IMR-90 (cell line): Measurements from ENCODE around the gene CDKL4. TPM values are rescaled to one million over a fixed set of nuclear protein-coding genes. Genes with fewer than 3 reads are reported as not detected.

Source experiments
- ATAC-seq: fragments of 200-7000 bp; cut with Tn5 transposase; 2 replicates; pipeline ENCODE4 v1.9.1; 2020; ENCODE audit warnings: low read depth, mild to moderate bottlenecking, moderate library complexity
- BruUV-seq: library from RNA; stranded (reverse); fragments of 400-500 nt; replicated peaks from 2 replicates; lab custom pipeline; 2021; lab: Mats Ljungman, UMichigan
- CTCF ChIA-PET: fragments of 300-600 bp; formaldehyde crosslinking; extraction: SDS; loops from one replicate; lab custom pipeline; 2021; ENCODE audit warnings: antibody characterized with exemption; lab: Yijun Ruan, JAX
- POLR2A ChIA-PET: fragments of 300-600 bp; sonication (Branson Sonifier 250); formaldehyde crosslinking; loops from one replicate; lab custom pipeline; 2022; ENCODE audit warnings: antibody characterized with exemption; ENCODE audit not compliant: unreplicated experiment; lab: Charles Lee
- DNase-seq: peaks from one replicate; pipeline ENCODE4 v3.0.0; 2013
- H2AFZ ChIP-seq: replicated peaks from 2 replicates; pipeline ENCODE3; 2013; ENCODE audit warnings: low read length, mild to moderate bottlenecking; ENCODE audit not compliant: poor library complexity
- H2AK5ac ChIP-seq: 2 replicates; pipeline ENCODE4 v1.6.1; 2013; ENCODE audit warnings: low read depth, low read length, inconsistent platforms
- H2AK9ac ChIP-seq: replicated peaks from 2 replicates; pipeline ENCODE3; 2013; ENCODE audit warnings: mild to moderate bottlenecking, low read depth, low read length, moderate library complexity; ENCODE audit not compliant: poor library complexity
- H2BK120ac ChIP-seq: 2 replicates; pipeline ENCODE4 v1.6.1; 2013; ENCODE audit warnings: low read depth, low read length, inconsistent platforms
- H2BK15ac ChIP-seq: 3 replicates; pipeline ENCODE4 v1.6.1; 2013; ENCODE audit warnings: low read depth, low read length, inconsistent platforms
- H2BK20ac ChIP-seq: 2 replicates; pipeline ENCODE4 v1.6.1; 2013; ENCODE audit warnings: low read depth, mild to moderate bottlenecking, inconsistent platforms, low read length, moderate library complexity
- H2BK5ac ChIP-seq: 2 replicates; pipeline ENCODE4 v1.6.1; 2013; ENCODE audit warnings: mild to moderate bottlenecking, low read depth, low read length, inconsistent platforms; ENCODE audit not compliant: poor library complexity, severe bottlenecking
- H3K14ac ChIP-seq: replicated peaks from 2 replicates; pipeline ENCODE4 v1.6.1; 2013; ENCODE audit warnings: low read depth, low read length, inconsistent platforms
- H3K18ac ChIP-seq: 2 replicates; pipeline ENCODE4 v1.6.1; 2013; ENCODE audit warnings: low read depth, low read length, control low read depth
- H3K23ac ChIP-seq: 2 replicates; pipeline ENCODE4 v1.6.1; 2013; ENCODE audit warnings: low read depth, low read length, inconsistent platforms
- H3K27ac ChIP-seq: 2 replicates; pipeline ENCODE4 v1.5.1; 2013; ENCODE audit warnings: mild to moderate bottlenecking, control low read depth, low read length; ENCODE audit not compliant: insufficient read depth
- H3K27me3 ChIP-seq: 2 replicates; pipeline ENCODE4 v1.6.1; 2013; ENCODE audit warnings: low read length; ENCODE audit not compliant: control insufficient read depth, insufficient read depth
- H3K36me3 ChIP-seq: 2 replicates; pipeline ENCODE4 v1.6.1; 2013; ENCODE audit warnings: low read length, mixed read lengths; ENCODE audit not compliant: control insufficient read depth, insufficient read depth
- H3K4ac ChIP-seq: 2 replicates; pipeline ENCODE4 v1.6.1; 2013; ENCODE audit warnings: low read depth, low read length, inconsistent platforms
- H3K4me1 ChIP-seq: 2 replicates; pipeline ENCODE4 v1.6.1; 2013; ENCODE audit warnings: low read length, mixed read lengths; ENCODE audit not compliant: control insufficient read depth, insufficient read depth
- H3K4me2 ChIP-seq: 2 replicates; pipeline ENCODE4 v1.6.1; 2013; ENCODE audit warnings: low read depth, mild to moderate bottlenecking, control low read depth, low read length, moderate library complexity
- H3K4me3 ChIP-seq: 2 replicates; pipeline ENCODE4 v1.5.1; 2013; ENCODE audit warnings: low read depth, mild to moderate bottlenecking, control low read depth, low read length, moderate library complexity; ENCODE audit not compliant: insufficient read depth
- H3K56ac ChIP-seq: 2 replicates; pipeline ENCODE4 v1.6.1; 2013; ENCODE audit warnings: low read length, inconsistent platforms; ENCODE audit not compliant: insufficient read depth; ENCODE audit errors: extremely low read depth
- H3K79me1 ChIP-seq, 2 experiments: 2 replicates each; pipeline ENCODE4 v1.6.1; 2013; ENCODE audit warnings: low read length in 2 of 2, inconsistent platforms in 1 of 2, low read depth in 1 of 2
- H3K9ac ChIP-seq: 2 replicates; pipeline ENCODE4 v1.6.1; 2013; ENCODE audit warnings: low read depth, low read length, control low read depth
- H3K9me1 ChIP-seq: 2 replicates; pipeline ENCODE4 v1.6.1; 2013; ENCODE audit warnings: low read length, inconsistent platforms; ENCODE audit not compliant: insufficient read depth
- H3K9me3 ChIP-seq: 2 replicates; pipeline ENCODE4 v1.6.1; 2013; ENCODE audit warnings: low read length; ENCODE audit not compliant: control insufficient read depth, insufficient read depth
- H4K20me1 ChIP-seq: 2 replicates; pipeline ENCODE4 v1.6.1; 2013; ENCODE audit warnings: low read length, inconsistent platforms; ENCODE audit not compliant: insufficient read depth
- H4K5ac ChIP-seq: 2 replicates; pipeline ENCODE4 v1.6.1; 2013; ENCODE audit warnings: mild to moderate bottlenecking, low read depth, low read length, control low read depth
- H4K8ac ChIP-seq, 2 experiments: 2 replicates each; pipeline ENCODE4 v1.6.1; 2013; ENCODE audit warnings: low read depth in 2 of 2, low read length in 2 of 2, control low read depth in 1 of 2, inconsistent platforms in 1 of 2
- H4K91ac ChIP-seq: 2 replicates; pipeline ENCODE4 v1.6.1; 2013; ENCODE audit warnings: low read depth, low read length, inconsistent platforms; ENCODE audit not compliant: insufficient read depth
- BHLHE40 ChIP-seq: fragments of 150-350 bp; IDR thresholded peaks from 2 replicates; pipeline ENCODE4 v1.6.1; 2016; ENCODE audit warnings: mild to moderate bottlenecking, low read depth, low read length
- CEBPB ChIP-seq: IDR thresholded peaks from 2 replicates; pipeline ENCODE4 v1.6.1; 2012; ENCODE audit warnings: low read depth, low read length, improper control_type of control experiment
- CHD1 ChIP-seq: IDR thresholded peaks from 2 replicates; pipeline ENCODE4 v1.6.1; 2012; ENCODE audit warnings: low read depth, low read length, improper control_type of control experiment
- FOS ChIP-seq: fragments of 150-350 bp; IDR thresholded peaks from 2 replicates; pipeline ENCODE4 v1.6.1; 2016; ENCODE audit warnings: low read depth, low read length
- MAFK ChIP-seq: IDR thresholded peaks from 2 replicates; pipeline ENCODE4 v1.6.1; 2012; ENCODE audit warnings: low read depth, low read length, improper control_type of control experiment
- MAZ ChIP-seq: IDR thresholded peaks from 2 replicates; pipeline ENCODE4 v1.6.1; 2012; ENCODE audit warnings: low read depth, mild to moderate bottlenecking, low read length, improper control_type of control experiment, moderate library complexity, borderline replicate concordance
- MXI1 ChIP-seq: IDR thresholded peaks from 2 replicates; pipeline ENCODE4 v1.6.1; 2012; ENCODE audit warnings: low read depth, mild to moderate bottlenecking, low read length, moderate library complexity, borderline replicate concordance
- NFE2L2 ChIP-seq: fragments of 150-350 bp; IDR thresholded peaks from 2 replicates; pipeline ENCODE4 v1.6.1; 2016; ENCODE audit warnings: low read depth, mild to moderate bottlenecking, low read length
- POLR2A ChIP-seq: IDR thresholded peaks from 2 replicates; pipeline ENCODE4 v1.6.1; 2012; ENCODE audit warnings: mild to moderate bottlenecking, low read depth, low read length
- RAD21 ChIP-seq: IDR thresholded peaks from 2 replicates; pipeline ENCODE4 v1.6.1; 2012; ENCODE audit warnings: low read length, improper control_type of control experiment
- RCOR1 ChIP-seq: IDR thresholded peaks from 2 replicates; pipeline ENCODE4 v1.6.1; 2012; ENCODE audit warnings: mild to moderate bottlenecking, low read length, improper control_type of control experiment; ENCODE audit not compliant: insufficient replicate concordance
- RFX5 ChIP-seq: IDR thresholded peaks from 2 replicates; pipeline ENCODE4 v1.8.0; 2012; ENCODE audit warnings: low read depth, mild to moderate bottlenecking, low read length, moderate library complexity
- SMC3 ChIP-seq: fragments of 150-350 bp; IDR thresholded peaks from 2 replicates; pipeline ENCODE4 v1.6.1; 2016; ENCODE audit warnings: low read depth, mild to moderate bottlenecking, antibody characterized with exemption, low read length, moderate library complexity
- WGBS, 2 experiments: methylation state at CpG; one replicate each; pipeline versions ENCODE4 v1.1.5 to v1.1.7; 2013; ENCODE audit warnings: missing lambda C conversion rate in 2 of 2; ENCODE audit not compliant: insufficient read length in 1 of 2; ENCODE audit errors: extremely low coverage in 2 of 2; 5-methylcytosine and 5-hydroxymethylcytosine counted together
- dilution Hi-C: fragments of 300-500 bp; cut with HindIII; formaldehyde crosslinking; loops from one replicate; pipeline ENCODE4 v1.14.3; 2018; ENCODE audit warnings: low sequenced_read_pairs; ENCODE audit not compliant: unreplicated experiment
- in situ Hi-C: fragments of 300-500 bp; cut with MboI; formaldehyde crosslinking; loops from 3 replicates; pipeline ENCODE4 v1.14.3; 2019; ENCODE audit warnings: low sequenced_read_pairs, inconsistent platforms, mixed read lengths
- intact Hi-C: fragments of 100-400 bp; cut with micrococcal nuclease; formaldehyde crosslinking; loops from 2 replicates; pipeline ENCODE4 v1.10.0; 2022
- polyA plus RNA-seq, 3 experiments: library from polyadenylated mRNA; depleted of rRNA; stranded (reverse); fragments of >200 nt; gene quantifications; 2 replicates each; pipeline ENCODE4 v1.2.3, GENCODE V29; 2012; ENCODE audit warnings: low replicate concordance in 1 of 3
- total RNA-seq: library from RNA; depleted of rRNA; stranded (reverse); fragments of >200 nt; gene quantifications from 2 replicates; pipeline ENCODE4 v1.2.3, GENCODE V29; 2012
- TF ChIP-seq, protein P1 (sequence below): fragments of 150-350 bp; IDR thresholded peaks from 2 replicates; pipeline ENCODE4 v1.6.1; 2016; ENCODE audit warnings: low read depth, mild to moderate bottlenecking, low read length, moderate library complexity, borderline replicate concordance
- TF ChIP-seq, protein P2 (sequence below): conservative IDR thresholded peaks from 2 replicates; pipeline ENCODE4 v1.5.1; 2012; ENCODE audit warnings: mild to moderate bottlenecking, low read depth, low read length, improper control_type of control experiment
- TF ChIP-seq, protein P3 (sequence below): fragments of 150-350 bp; IDR thresholded peaks from 2 replicates; pipeline ENCODE4 v1.6.1; 2017; ENCODE audit warnings: mild to moderate bottlenecking, antibody characterized with exemption, low read length, low read depth

The CDKL4 gene
- total and polyA plus RNA-seq, 2 of the 4 experiments (the other 2 are of a cell fraction), result not detected

DNA sequence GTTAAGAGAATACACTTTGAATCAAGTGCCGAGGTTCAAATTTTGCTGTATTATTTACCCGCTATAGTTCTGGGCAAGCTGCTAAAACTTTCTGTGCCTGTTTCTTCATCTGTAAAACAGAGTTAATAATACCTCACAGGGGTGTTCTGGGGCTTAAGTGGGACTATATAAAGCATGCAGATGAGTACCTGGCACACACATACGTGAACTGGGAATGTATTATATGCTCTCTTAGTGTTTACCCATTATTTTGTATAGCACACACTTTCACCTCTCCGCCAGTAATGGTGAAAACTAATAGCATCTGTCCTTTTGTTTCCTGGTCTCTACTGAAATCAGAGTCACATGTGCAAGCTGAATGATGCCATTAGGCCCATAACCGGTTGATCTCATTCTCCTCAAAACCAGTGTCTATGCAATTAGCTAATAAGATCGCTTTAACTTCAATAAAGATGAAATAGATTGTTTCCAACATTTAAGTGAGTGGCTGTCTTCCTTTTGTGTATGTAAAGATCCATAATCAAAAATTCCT lies 3.8 kb upstream of the CDKL4 start:
- BruUV-seq, result no TSS peak
- Histone ChIP-seq H2AFZ (no peak overlapping the region), H3K79me1 (no peaks in the 10 kb centered on the region), H3K4me1 (no peaks in the 10 kb centered on the region), H3K4me2 (no peak overlapping the region), H4K20me1 (no peaks in the 10 kb centered on the region), H3K27ac (no peak overlapping the region), H3K36me3 (peaks cover 12% of the 10 kb centered on the region), H3K14ac (no peak overlapping the region), H3K9me1 (no peaks in the 10 kb centered on the region), H3K9me3 (no peaks in the 10 kb centered on the region), H4K91ac (no peak overlapping the region), H3K9ac (no peak overlapping the region), H2BK120ac (no peak overlapping the region), H4K8ac (no peak overlapping the region), H3K4ac (no peak overlapping the region), H3K27me3 (no peaks in the 10 kb centered on the region), H4K5ac (no peak overlapping the region), H2AK5ac (no peak overlapping the region), H2AK9ac (no peak overlapping the region), H3K56ac (no peak overlapping the region), H2BK5ac (no peak overlapping the region), H2BK20ac (no peak overlapping the region), H3K4me3 (no peak overlapping the region), H3K23ac (no peak overlapping the region), H3K18ac (no peak overlapping the region), H2BK15ac (no peak overlapping the region)
- in situ Hi-C loops (no loop called here), dilution Hi-C loops (no loop called here), intact Hi-C loops (no loop called here)
- POLR2A ChIA-PET, result no interaction called here
- no peak for TF ChIP-seq RFX5
- TF ChIP-seq CHD1, result no peak
- TF ChIP-seq FOS, result no peak
- no peak for TF ChIP-seq POLR2A
- no peak for TF ChIP-seq NFE2L2
- TF ChIP-seq RAD21, result no peak
- no peak for TF ChIP-seq BHLHE40
- TF ChIP-seq, protein P1, sequence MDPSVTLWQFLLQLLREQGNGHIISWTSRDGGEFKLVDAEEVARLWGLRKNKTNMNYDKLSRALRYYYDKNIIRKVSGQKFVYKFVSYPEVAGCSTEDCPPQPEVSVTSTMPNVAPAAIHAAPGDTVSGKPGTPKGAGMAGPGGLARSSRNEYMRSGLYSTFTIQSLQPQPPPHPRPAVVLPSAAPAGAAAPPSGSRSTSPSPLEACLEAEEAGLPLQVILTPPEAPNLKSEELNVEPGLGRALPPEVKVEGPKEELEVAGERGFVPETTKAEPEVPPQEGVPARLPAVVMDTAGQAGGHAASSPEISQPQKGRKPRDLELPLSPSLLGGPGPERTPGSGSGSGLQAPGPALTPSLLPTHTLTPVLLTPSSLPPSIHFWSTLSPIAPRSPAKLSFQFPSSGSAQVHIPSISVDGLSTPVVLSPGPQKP, result no peak
- no peak for TF ChIP-seq RCOR1
- TF ChIP-seq CEBPB, result no peak
- no peak for TF ChIP-seq MAFK
- no peak for TF ChIP-seq MXI1
- TF ChIP-seq, protein P2, sequence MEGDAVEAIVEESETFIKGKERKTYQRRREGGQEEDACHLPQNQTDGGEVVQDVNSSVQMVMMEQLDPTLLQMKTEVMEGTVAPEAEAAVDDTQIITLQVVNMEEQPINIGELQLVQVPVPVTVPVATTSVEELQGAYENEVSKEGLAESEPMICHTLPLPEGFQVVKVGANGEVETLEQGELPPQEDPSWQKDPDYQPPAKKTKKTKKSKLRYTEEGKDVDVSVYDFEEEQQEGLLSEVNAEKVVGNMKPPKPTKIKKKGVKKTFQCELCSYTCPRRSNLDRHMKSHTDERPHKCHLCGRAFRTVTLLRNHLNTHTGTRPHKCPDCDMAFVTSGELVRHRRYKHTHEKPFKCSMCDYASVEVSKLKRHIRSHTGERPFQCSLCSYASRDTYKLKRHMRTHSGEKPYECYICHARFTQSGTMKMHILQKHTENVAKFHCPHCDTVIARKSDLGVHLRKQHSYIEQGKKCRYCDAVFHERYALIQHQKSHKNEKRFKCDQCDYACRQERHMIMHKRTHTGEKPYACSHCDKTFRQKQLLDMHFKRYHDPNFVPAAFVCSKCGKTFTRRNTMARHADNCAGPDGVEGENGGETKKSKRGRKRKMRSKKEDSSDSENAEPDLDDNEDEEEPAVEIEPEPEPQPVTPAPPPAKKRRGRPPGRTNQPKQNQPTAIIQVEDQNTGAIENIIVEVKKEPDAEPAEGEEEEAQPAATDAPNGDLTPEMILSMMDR, result no peak
- no peak for TF ChIP-seq SMC3
- TF ChIP-seq, protein P3, sequence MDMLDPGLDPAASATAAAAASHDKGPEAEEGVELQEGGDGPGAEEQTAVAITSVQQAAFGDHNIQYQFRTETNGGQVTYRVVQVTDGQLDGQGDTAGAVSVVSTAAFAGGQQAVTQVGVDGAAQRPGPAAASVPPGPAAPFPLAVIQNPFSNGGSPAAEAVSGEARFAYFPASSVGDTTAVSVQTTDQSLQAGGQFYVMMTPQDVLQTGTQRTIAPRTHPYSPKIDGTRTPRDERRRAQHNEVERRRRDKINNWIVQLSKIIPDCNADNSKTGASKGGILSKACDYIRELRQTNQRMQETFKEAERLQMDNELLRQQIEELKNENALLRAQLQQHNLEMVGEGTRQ, result no peak
- no peak for TF ChIP-seq MAZ
- no CpG with 5 or more reads among the region's 6 CpGs for WGBS, 2 experiments
- CTCF ChIA-PET, result interaction anchor here (1.0 kb wide), 1 partner anchor 29 kb away, joined by 3 read pairs; no protein-coding TSS in a partner anchor
- DNase-seq (no peak), ATAC-seq (no peak)
